Measurements from ENCODE around the gene CD44. TPM values are rescaled to one million over a fixed set of nuclear protein-coding genes. Genes with fewer than 3 reads are reported as not detected.

The CD44 gene
- total RNA-seq, 2 donors from 2014 or later = 166 to 203 TPM

GRCh38 chr11:35153280-35153679 lies 14.3 kb downstream of the CD44 start:
- Histone ChIP-seq H3K9me3 (no peaks in the 10 kb centered on the region), H3K4me1 (replicated peaks) (no peaks in the 10 kb centered on the region), H3K27me3 (replicated peaks; ENCODE audit: insufficient read depth) (no peaks in the 10 kb centered on the region), H3K36me3 (no peaks in the 10 kb centered on the region), H3K4me3 (no peak overlapping the region), H3K27ac (no peak overlapping the region)
- TF ChIP-seq POLR2AphosphoS5 (IDR thresholded peaks at IDR 0.05) (no peak), CTCF (IDR thresholded peaks at IDR 0.05) (no peak), POLR2A (IDR thresholded peaks at IDR 0.05) (no peak)
- no peak for DNase-seq (ENCODE audit: low spot score)
- intact Hi-C loops (cut with DNase I) = no loop called here
- 88% methylated on average over 2 of the region's 2 CpGs for WGBS

- Histone ChIP-seq H3K4me3 (no peak overlapping the region), H3K27me3 (replicated peaks; ENCODE audit: insufficient read depth) (no peaks in the 10 kb centered on the region), H3K36me3 (no peaks in the 10 kb centered on the region), H3K27ac (no peak overlapping the region), H3K4me1 (replicated peaks) (no peaks in the 10 kb centered on the region), H3K9me3 (no peaks in the 10 kb centered on the region)
- no peak for TF ChIP-seq POLR2AphosphoS5 (IDR thresholded peaks at IDR 0.05)
- no peak for TF ChIP-seq POLR2A (IDR thresholded peaks at IDR 0.05)
- no peak for TF ChIP-seq CTCF (IDR thresholded peaks at IDR 0.05)
- DNase-seq (ENCODE audit: low spot score) = no peak
- 96% methylated on average over 1 of the region's 1 CpG for WGBS
- intact Hi-C loops (cut with DNase I) = no loop called here
These were observed 16.0 kb downstream of the CD44 start for GRCh38 chr11:35154952-35155351.

GRCh38 chr11:35155677-35156076 lies 16.7 kb downstream of the CD44 start:
- Histone ChIP-seq H3K27me3 (replicated peaks; ENCODE audit: insufficient read depth) (no peaks in the 10 kb centered on the region), H3K9me3 (no peaks in the 10 kb centered on the region), H3K4me3 (no peak overlapping the region), H3K27ac (no peak overlapping the region), H3K4me1 (replicated peaks) (no peaks in the 10 kb centered on the region), H3K36me3 (no peaks in the 10 kb centered on the region)
- intact Hi-C loops (cut with DNase I) = no loop called here
- 97% methylated on average over 5 of the region's 5 CpGs for WGBS
- no peak for TF ChIP-seq POLR2A (IDR thresholded peaks at IDR 0.05)
- TF ChIP-seq POLR2AphosphoS5 (IDR thresholded peaks at IDR 0.05) = no peak
- no peak for TF ChIP-seq CTCF (IDR thresholded peaks at IDR 0.05)
- DNase-seq (ENCODE audit: low spot score) = no peak

GRCh38 chr11:35157814-35158700 lies 19.1 kb downstream of the CD44 start:
- intact Hi-C loops (cut with DNase I) = no loop called here
- WGBS = 50% methylated on average over 12 of the region's 12 CpGs
- no peak for TF ChIP-seq CTCF (IDR thresholded peaks at IDR 0.05)
- no peak for TF ChIP-seq POLR2AphosphoS5 (IDR thresholded peaks at IDR 0.05)
- no peak for TF ChIP-seq POLR2A (IDR thresholded peaks at IDR 0.05)
- peak overlapping the region; percentile 56 to 67 for H3K27ac ChIP-seq
- H3K4me3 ChIP-seq = no peak overlapping the region
- H3K9me3 ChIP-seq = no peaks in the 10 kb centered on the region
- no peaks in the 10 kb centered on the region for H3K27me3 ChIP-seq (replicated peaks; ENCODE audit: insufficient read depth)
- H3K36me3 ChIP-seq = no peaks in the 10 kb centered on the region
- H3K4me1 ChIP-seq (replicated peaks) = no peaks in the 10 kb centered on the region
- DNase-seq (ENCODE audit: low spot score) = no peak
